Measurements from ENCODE around the gene MAGOH.

DNA sequence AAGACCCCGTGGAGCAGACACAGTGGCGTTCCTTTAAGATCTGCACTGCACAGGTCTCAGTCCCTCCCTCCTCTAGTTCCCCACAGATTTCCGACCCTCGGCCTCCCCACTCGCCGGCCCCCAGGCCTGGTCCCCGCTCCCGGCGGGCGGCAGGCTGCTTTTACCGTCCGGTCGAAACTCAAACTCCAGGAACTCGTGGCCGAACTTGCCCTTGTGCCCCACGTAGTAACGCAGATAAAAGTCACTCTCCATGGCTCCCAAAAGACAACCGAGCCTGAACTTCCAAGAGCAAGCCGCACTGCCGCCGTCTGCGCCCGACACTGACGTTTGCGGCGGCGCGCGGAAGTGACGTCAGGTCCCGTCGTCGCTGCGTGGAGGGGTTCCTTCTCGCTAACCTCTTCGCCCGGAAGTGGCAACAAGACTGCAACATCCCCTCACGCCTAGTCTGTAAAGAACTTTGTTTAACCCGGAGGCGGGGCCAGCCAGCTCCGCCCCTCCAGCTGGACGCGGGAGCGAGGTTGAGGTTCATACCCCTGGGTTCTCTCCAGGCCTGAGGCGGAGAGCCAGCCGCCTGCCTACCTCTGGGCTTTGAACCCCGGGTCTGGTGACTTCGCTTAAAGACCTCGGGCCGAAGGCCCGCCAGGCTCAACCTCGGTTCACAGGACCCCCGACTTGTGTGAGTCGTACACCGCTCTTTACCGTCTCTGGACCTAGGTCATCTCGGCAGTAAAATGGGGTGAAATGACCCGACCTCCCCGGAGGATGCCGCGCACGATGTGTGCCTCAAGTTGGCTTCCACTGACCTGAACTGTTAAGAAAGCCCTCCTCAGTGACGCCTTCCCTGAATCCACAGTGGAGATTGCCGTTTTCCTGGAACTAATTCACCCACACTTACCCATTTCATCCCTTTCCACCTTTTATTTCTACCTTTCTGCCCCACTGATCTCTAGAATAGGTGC lies at the start of gene MAGOH:
- TF ChIP-seq, protein P1, sequence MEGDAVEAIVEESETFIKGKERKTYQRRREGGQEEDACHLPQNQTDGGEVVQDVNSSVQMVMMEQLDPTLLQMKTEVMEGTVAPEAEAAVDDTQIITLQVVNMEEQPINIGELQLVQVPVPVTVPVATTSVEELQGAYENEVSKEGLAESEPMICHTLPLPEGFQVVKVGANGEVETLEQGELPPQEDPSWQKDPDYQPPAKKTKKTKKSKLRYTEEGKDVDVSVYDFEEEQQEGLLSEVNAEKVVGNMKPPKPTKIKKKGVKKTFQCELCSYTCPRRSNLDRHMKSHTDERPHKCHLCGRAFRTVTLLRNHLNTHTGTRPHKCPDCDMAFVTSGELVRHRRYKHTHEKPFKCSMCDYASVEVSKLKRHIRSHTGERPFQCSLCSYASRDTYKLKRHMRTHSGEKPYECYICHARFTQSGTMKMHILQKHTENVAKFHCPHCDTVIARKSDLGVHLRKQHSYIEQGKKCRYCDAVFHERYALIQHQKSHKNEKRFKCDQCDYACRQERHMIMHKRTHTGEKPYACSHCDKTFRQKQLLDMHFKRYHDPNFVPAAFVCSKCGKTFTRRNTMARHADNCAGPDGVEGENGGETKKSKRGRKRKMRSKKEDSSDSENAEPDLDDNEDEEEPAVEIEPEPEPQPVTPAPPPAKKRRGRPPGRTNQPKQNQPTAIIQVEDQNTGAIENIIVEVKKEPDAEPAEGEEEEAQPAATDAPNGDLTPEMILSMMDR (IDR thresholded peaks at IDR 0.05) = no peak
- TF ChIP-seq EZH2 (IDR thresholded peaks at IDR 0.05) = no peak
